OCI-LY7 (cell line): ENCODE results near the gene PDCD1. TPM values are rescaled to one million over a fixed set of nuclear protein-coding genes. Genes with fewer than 3 reads are reported as not detected.
"Not testable (repeated sequence)": the region's sequence is repeated elsewhere in the genome, so short reads cannot be mapped to it uniquely, and the experiment has no call there.

Experiments used
- BruUV-seq: library from RNA; stranded (reverse); fragments of 400-500 nt; replicated peaks from 2 replicates; lab custom pipeline; 2021; lab: Mats Ljungman, UMichigan
- CTCF ChIA-PET: fragments of 300-600 bp; sonication (Branson Sonifier 250); formaldehyde crosslinking; loops from one replicate; lab custom pipeline; 2022; ENCODE audit warnings: antibody characterized with exemption; ENCODE audit not compliant: unreplicated experiment; lab: Charles Lee
- POLR2A ChIA-PET: fragments of 300-600 bp; sonication (Branson Sonifier 250); formaldehyde crosslinking; loops from one replicate; lab custom pipeline; 2022; ENCODE audit warnings: antibody characterized with exemption; lab: Charles Lee
- DNase-seq: peaks from one replicate; pipeline ENCODE4 v3.0.0-alpha.2; 2015; ENCODE audit warnings: low spot score
- H2AFZ ChIP-seq: fragments of 200-600 bp; sonication (generic), shearing (Covaris generic); 2 replicates; pipeline ENCODE4 v1.6.1; 2014; ENCODE audit warnings: mild to moderate bottlenecking, antibody characterized with exemption, low read length, moderate library complexity
- H3K27ac ChIP-seq: fragments of 200-600 bp; sonication (generic); 2 replicates; pipeline ENCODE4 v1.5.1; 2014; ENCODE audit warnings: mixed run types, low read depth, mild to moderate bottlenecking, moderate library complexity, low read length, inconsistent platforms; ENCODE audit not compliant: poor library complexity, severe bottlenecking
- H3K36me3 ChIP-seq: fragments of 200-600 bp; sonication (generic); 2 replicates; pipeline ENCODE4 v1.6.1; 2014; ENCODE audit warnings: mild to moderate bottlenecking, antibody characterized with exemption, low read length, moderate library complexity, mixed read lengths; ENCODE audit not compliant: insufficient read depth
- H3K4me1 ChIP-seq: fragments of 200-600 bp; sonication (generic); 2 replicates; pipeline ENCODE4 v1.5.1; 2014; ENCODE audit warnings: mild to moderate bottlenecking, low read length; ENCODE audit not compliant: insufficient read depth, poor library complexity, severe bottlenecking
- H3K4me2 ChIP-seq: fragments of 200-600 bp; sonication (generic); 2 replicates; pipeline ENCODE4 v1.6.1; 2014; ENCODE audit warnings: mild to moderate bottlenecking, low read length
- H3K4me3 ChIP-seq: fragments of 200-600 bp; sonication (generic); 2 replicates; pipeline ENCODE4 v1.5.1; 2014; ENCODE audit warnings: mild to moderate bottlenecking, low read depth, low read length; ENCODE audit not compliant: poor library complexity, severe bottlenecking
- H3K79me2 ChIP-seq: fragments of 200-600 bp; sonication (generic); 2 replicates; pipeline ENCODE4 v1.6.1; 2016; ENCODE audit warnings: low read depth, mild to moderate bottlenecking, low read length, moderate library complexity, mixed read lengths; ENCODE audit not compliant: insufficient read depth
- H3K9me2 ChIP-seq: fragments of 200-600 bp; sonication (generic); 2 replicates; pipeline ENCODE4 v1.6.1; 2016; ENCODE audit warnings: mild to moderate bottlenecking, low read length, mixed read lengths; ENCODE audit not compliant: insufficient read depth
- H3K9me3 ChIP-seq: fragments of 200-600 bp; sonication (generic); 2 replicates; pipeline ENCODE4 v1.6.1; 2014; ENCODE audit warnings: mild to moderate bottlenecking, mixed run types, low read length, mixed read lengths
- H4K20me1 ChIP-seq: fragments of 200-600 bp; sonication (generic); 2 replicates; pipeline ENCODE4 v1.6.1; 2014; ENCODE audit warnings: mild to moderate bottlenecking, antibody characterized with exemption, low read length, moderate library complexity, mixed read lengths; ENCODE audit not compliant: insufficient read depth
- EZH2phosphoT487 ChIP-seq: fragments of 200-600 bp; sonication (generic); IDR thresholded peaks from 2 replicates; pipeline ENCODE4 v1.6.1; 2018; ENCODE audit warnings: low read depth, borderline replicate concordance, mild to moderate bottlenecking, mixed run types, antibody characterized with exemption, low read length, moderate library complexity, mixed read lengths
- intact Hi-C: fragments of 100-400 bp; cut with micrococcal nuclease; formaldehyde crosslinking; loops from one replicate; pipeline ENCODE4 v1.10.0; 2022; ENCODE audit not compliant: unreplicated experiment
- total RNA-seq, 2 experiments: library from RNA; depleted of rRNA in 1 of 2; stranded (reverse); fragments of >200 nt in 1 of 2; shearing (Covaris generic) in 1 of 2; gene quantifications; 2 replicates each; pipeline ENCODE4 v1.2.3, GENCODE V29; 2014 to 2022
- TF ChIP-seq, protein P1 (sequence below): fragments of 200-600 bp; sonication (generic); conservative IDR thresholded peaks from 2 replicates; pipeline ENCODE4 v1.5.1; 2014; ENCODE audit warnings: mild to moderate bottlenecking, antibody characterized with exemption, low read length, moderate library complexity, mixed read lengths

The PDCD1 gene
- total RNA-seq, 2 experiments from 2014 or later = not detected

DNA sequence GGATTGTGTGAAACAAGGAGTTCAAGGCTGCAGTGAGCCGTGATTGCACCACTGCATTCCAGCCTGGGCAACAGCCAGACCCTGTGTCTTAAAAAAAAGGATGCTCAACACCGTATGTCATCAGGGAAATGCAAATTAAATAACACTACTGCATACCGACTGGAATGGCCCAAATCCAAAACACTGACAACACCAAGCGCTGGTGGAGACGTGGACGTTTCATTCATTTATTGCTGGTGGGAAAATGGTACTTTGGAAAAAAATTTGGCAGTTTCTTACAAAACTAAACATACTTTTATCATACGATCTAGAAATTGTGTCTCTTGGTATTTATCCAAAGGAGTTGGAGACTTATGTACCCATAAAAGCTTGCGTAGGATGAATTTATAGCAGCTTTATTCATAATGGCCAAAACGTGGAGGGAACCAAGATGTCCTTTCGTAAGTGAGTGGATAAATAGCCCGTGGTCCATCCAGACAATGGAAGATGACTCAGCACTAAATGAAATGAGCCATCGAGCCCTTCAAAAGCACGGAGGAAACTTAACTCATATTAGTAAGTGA is 25.5 kb downstream of the PDCD1 start:
- ChIA-PET POLR2A (no interaction called here), CTCF (interaction anchor here (0.6 kb wide), 1 partner anchor 9 kb away, joined by 3 read pairs; no protein-coding TSS in a partner anchor)
- intact Hi-C loops = no loop called here
- H4K20me1 ChIP-seq = no peaks in the 10 kb centered on the region
- H3K27ac ChIP-seq = no peak overlapping the region
- no peak overlapping the region for H2AFZ ChIP-seq
- no peak overlapping the region for H3K4me2 ChIP-seq
- no peak for TF ChIP-seq EZH2phosphoT487
- TF ChIP-seq, protein P1, sequence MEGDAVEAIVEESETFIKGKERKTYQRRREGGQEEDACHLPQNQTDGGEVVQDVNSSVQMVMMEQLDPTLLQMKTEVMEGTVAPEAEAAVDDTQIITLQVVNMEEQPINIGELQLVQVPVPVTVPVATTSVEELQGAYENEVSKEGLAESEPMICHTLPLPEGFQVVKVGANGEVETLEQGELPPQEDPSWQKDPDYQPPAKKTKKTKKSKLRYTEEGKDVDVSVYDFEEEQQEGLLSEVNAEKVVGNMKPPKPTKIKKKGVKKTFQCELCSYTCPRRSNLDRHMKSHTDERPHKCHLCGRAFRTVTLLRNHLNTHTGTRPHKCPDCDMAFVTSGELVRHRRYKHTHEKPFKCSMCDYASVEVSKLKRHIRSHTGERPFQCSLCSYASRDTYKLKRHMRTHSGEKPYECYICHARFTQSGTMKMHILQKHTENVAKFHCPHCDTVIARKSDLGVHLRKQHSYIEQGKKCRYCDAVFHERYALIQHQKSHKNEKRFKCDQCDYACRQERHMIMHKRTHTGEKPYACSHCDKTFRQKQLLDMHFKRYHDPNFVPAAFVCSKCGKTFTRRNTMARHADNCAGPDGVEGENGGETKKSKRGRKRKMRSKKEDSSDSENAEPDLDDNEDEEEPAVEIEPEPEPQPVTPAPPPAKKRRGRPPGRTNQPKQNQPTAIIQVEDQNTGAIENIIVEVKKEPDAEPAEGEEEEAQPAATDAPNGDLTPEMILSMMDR = no peak
- no peak overlapping the region for H3K4me3 ChIP-seq
- H3K79me2 ChIP-seq = no peaks in the 10 kb centered on the region
- no peaks in the 10 kb centered on the region for H3K36me3 ChIP-seq
- H3K4me1 ChIP-seq = no peaks in the 10 kb centered on the region
- no TSS peak for BruUV-seq
- no peaks in the 10 kb centered on the region for H3K9me2 ChIP-seq
- no peak for DNase-seq
- no peaks in the 10 kb centered on the region for H3K9me3 ChIP-seq

DNA sequence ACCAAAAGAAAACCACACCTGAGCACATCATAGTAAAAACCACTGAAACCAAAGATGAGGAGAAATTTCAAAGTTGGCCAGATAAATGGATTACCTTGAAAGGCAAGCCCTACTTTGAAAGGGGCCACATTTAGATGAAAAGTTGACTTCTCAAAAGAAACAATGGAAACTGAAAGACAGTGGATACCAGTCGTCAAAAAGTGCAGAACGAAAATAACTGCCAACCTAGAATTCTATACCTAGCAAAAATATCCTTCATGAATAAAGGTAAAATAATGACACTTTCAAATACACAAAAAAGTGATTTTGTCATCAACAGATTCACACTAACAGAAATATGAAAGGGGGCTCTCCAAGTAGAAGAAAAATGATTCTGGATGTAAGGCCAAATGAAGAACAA is 31.3 kb downstream of the PDCD1 start:
- H4K20me1 ChIP-seq = no peaks in the 10 kb centered on the region
- H3K79me2 ChIP-seq = no peaks in the 10 kb centered on the region
- no TSS peak for BruUV-seq
- POLR2A ChIA-PET = interaction anchor here (1.0 kb wide), 1 partner anchor 255 kb away, joined by 3 read pairs; no protein-coding TSS in a partner anchor
- H3K4me1 ChIP-seq = no peaks in the 10 kb centered on the region
- no peaks in the 10 kb centered on the region for H3K9me2 ChIP-seq
- H3K36me3 ChIP-seq = no peaks in the 10 kb centered on the region
- no peak overlapping the region for H3K27ac ChIP-seq
- H3K4me3 ChIP-seq = no peak overlapping the region
- H3K9me3 ChIP-seq = peaks cover 17% of the 10 kb centered on the region; the same call in 1 of the 2 replicates
- TF ChIP-seq, protein P1 = no peak
- TF ChIP-seq EZH2phosphoT487 = no peak
- no peak overlapping the region for H2AFZ ChIP-seq
- intact Hi-C loops = no loop called here
- CTCF ChIA-PET = no interaction called here
- no peak overlapping the region for H3K4me2 ChIP-seq
- no peak for DNase-seq

DNA sequence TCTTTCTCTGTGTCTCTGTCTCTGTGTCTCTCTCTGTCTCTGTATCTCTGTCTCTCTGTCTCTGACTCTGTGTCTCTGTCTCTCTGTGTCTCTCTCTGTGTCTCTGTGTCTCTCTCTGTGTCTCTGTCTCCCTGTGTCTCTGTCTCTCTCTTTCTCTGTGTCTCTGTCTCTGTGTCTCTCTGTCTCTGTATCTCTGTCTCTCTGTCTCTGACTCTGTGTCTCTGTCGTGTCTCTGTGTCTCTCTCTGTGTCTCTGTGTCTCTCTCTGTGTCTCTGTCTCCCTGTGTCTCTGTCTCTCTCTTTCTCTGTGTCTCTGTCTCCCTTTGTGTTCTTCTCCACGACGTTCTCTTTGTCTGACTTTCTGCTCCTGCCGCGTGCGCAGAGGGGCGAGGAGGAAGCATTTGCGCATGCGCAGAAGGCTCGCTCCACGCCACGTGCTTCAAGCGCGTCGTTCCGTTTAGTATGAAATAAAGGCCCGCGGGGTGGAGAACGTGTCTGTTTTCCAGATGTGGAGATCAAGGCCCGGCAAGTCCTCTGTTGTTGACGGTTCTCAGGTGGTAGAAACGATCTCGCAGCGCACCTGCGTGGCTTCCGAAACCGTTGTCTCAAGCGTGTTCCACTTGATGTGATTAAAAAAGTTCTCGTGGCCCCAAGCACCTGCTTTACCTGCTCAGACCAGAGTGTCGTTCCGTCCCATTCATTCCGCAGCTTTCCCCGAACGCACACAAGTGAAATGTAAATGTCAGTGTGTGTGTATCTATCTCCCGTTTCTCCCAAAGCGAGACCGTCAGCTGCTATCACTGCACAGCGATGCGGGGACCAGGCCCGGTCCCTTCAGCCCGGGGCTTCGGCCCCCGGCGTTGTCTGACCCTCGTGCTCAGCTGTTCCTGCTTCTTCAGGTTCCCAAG is 34.9 kb downstream of the PDCD1 start:
- H3K79me2 ChIP-seq, DNase-seq, intact Hi-C loops, H3K9me2 ChIP-seq, H3K4me3 ChIP-seq, BruUV-seq, H3K4me1 ChIP-seq, H3K4me2 ChIP-seq, H3K36me3 ChIP-seq, H2AFZ ChIP-seq, H4K20me1 ChIP-seq, H3K27ac ChIP-seq, CTCF ChIA-PET, POLR2A ChIA-PET: not testable (repeated sequence)
- peaks cover 17% of the 10 kb centered on the region; the same call in 1 of the 2 replicates for H3K9me3 ChIP-seq
